Tibial nerve (tissue), 3 donors: Measurements from ENCODE around the gene HTR3A.

ENCODE experiments used
- CTCF ChIP-seq, 5 experiments: fragments of 200-600 bp in 3 of 5; fragments of 450-650 bp in 2 of 5; sonication (generic) in 3 of 5; IDR thresholded peaks; one replicate each; pipeline ENCODE4 v1.5.1; 2016 to 2019; ENCODE audit warnings: antibody characterized with exemption in 5 of 5, mild to moderate bottlenecking in 3 of 5, moderate library complexity in 2 of 5
- POLR2A ChIP-seq, 2 donors: fragments of 450-650 bp; IDR thresholded peaks; one replicate each; pipeline ENCODE4 v1.6.1; 2017; ENCODE audit warnings: antibody characterized with exemption in 2 of 2, mild to moderate bottlenecking in 2 of 2, moderate library complexity in 2 of 2

GRCh38 chr11:113989381-113989780 lies 14.5 kb downstream of the HTR3A start:
- TF ChIP-seq CTCF (IDR thresholded peaks at IDR 0.05) (no peak), POLR2A (IDR thresholded peaks at IDR 0.05) (no peak)
